SK-N-SH (cell line): Measurements from ENCODE around the gene CD300E.

Experiments used
- GATA2 ChIP-seq: sonication (generic); formaldehyde crosslinking; IDR thresholded peaks from 2 replicates; pipeline ENCODE4 v1.5.0; 2020; ENCODE audit warnings: mild to moderate bottlenecking, missing genetic modification reagents
- TF ChIP-seq, protein P1 (sequence below): fragments of 200-600 bp; sonication (generic); IDR thresholded peaks from 2 replicates; pipeline ENCODE4 v1.6.1; 2017; ENCODE audit warnings: antibody characterized with exemption, mild to moderate bottlenecking, moderate library complexity
- TF ChIP-seq, protein P2 (sequence below): IDR thresholded peaks from 2 replicates; pipeline ENCODE4 v1.6.1; 2012; ENCODE audit warnings: mild to moderate bottlenecking, low read depth, low read length, moderate library complexity
- TF ChIP-seq, protein P3 (sequence below): fragments of 150-350 bp; IDR thresholded peaks from 2 replicates; pipeline ENCODE4 v1.6.1; 2017; ENCODE audit warnings: antibody characterized with exemption, low read length, low read depth, borderline replicate concordance
- TF ChIP-seq, protein P4 (sequence below): IDR thresholded peaks from 2 replicates; pipeline ENCODE4 v1.4.0; 2012; ENCODE audit warnings: low read depth, borderline replicate concordance

DNA sequence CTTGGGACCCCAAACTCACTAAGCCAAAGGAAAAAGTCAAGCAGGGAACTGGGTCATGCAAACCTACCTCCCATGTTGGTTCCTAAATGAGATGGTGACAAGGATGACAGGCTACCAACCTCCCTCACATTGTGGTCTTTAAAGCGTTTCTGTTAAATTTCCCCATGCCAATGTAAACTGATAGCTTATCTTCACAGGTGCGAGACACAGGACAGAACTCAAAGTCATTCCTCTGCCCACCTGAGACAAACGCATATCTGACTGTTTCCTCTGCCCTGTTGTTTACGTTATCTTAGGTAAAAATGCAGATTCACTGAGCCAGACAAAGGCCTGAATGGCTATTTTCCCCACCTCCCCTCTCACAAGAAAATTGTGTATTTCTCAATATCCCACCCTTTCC lies 19.0 kb upstream of the CD300E start:
- TF ChIP-seq GATA2 (CRISPR knock-in tag), result no peak
- TF ChIP-seq, protein P1, sequence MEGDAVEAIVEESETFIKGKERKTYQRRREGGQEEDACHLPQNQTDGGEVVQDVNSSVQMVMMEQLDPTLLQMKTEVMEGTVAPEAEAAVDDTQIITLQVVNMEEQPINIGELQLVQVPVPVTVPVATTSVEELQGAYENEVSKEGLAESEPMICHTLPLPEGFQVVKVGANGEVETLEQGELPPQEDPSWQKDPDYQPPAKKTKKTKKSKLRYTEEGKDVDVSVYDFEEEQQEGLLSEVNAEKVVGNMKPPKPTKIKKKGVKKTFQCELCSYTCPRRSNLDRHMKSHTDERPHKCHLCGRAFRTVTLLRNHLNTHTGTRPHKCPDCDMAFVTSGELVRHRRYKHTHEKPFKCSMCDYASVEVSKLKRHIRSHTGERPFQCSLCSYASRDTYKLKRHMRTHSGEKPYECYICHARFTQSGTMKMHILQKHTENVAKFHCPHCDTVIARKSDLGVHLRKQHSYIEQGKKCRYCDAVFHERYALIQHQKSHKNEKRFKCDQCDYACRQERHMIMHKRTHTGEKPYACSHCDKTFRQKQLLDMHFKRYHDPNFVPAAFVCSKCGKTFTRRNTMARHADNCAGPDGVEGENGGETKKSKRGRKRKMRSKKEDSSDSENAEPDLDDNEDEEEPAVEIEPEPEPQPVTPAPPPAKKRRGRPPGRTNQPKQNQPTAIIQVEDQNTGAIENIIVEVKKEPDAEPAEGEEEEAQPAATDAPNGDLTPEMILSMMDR, result no peak
- TF ChIP-seq, protein P2, sequence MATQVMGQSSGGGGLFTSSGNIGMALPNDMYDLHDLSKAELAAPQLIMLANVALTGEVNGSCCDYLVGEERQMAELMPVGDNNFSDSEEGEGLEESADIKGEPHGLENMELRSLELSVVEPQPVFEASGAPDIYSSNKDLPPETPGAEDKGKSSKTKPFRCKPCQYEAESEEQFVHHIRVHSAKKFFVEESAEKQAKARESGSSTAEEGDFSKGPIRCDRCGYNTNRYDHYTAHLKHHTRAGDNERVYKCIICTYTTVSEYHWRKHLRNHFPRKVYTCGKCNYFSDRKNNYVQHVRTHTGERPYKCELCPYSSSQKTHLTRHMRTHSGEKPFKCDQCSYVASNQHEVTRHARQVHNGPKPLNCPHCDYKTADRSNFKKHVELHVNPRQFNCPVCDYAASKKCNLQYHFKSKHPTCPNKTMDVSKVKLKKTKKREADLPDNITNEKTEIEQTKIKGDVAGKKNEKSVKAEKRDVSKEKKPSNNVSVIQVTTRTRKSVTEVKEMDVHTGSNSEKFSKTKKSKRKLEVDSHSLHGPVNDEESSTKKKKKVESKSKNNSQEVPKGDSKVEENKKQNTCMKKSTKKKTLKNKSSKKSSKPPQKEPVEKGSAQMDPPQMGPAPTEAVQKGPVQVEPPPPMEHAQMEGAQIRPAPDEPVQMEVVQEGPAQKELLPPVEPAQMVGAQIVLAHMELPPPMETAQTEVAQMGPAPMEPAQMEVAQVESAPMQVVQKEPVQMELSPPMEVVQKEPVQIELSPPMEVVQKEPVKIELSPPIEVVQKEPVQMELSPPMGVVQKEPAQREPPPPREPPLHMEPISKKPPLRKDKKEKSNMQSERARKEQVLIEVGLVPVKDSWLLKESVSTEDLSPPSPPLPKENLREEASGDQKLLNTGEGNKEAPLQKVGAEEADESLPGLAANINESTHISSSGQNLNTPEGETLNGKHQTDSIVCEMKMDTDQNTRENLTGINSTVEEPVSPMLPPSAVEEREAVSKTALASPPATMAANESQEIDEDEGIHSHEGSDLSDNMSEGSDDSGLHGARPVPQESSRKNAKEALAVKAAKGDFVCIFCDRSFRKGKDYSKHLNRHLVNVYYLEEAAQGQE, result no peak
- TF ChIP-seq, protein P3, sequence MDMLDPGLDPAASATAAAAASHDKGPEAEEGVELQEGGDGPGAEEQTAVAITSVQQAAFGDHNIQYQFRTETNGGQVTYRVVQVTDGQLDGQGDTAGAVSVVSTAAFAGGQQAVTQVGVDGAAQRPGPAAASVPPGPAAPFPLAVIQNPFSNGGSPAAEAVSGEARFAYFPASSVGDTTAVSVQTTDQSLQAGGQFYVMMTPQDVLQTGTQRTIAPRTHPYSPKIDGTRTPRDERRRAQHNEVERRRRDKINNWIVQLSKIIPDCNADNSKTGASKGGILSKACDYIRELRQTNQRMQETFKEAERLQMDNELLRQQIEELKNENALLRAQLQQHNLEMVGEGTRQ, result no peak
- TF ChIP-seq, protein P4, sequence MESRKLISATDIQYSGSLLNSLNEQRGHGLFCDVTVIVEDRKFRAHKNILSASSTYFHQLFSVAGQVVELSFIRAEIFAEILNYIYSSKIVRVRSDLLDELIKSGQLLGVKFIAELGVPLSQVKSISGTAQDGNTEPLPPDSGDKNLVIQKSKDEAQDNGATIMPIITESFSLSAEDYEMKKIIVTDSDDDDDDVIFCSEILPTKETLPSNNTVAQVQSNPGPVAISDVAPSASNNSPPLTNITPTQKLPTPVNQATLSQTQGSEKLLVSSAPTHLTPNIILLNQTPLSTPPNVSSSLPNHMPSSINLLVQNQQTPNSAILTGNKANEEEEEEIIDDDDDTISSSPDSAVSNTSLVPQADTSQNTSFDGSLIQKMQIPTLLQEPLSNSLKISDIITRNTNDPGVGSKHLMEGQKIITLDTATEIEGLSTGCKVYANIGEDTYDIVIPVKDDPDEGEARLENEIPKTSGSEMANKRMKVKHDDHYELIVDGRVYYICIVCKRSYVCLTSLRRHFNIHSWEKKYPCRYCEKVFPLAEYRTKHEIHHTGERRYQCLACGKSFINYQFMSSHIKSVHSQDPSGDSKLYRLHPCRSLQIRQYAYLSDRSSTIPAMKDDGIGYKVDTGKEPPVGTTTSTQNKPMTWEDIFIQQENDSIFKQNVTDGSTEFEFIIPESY, result no peak
